A673 (cell line): ENCODE data around the gene FOXO4. TPM values are rescaled to one million over a fixed set of nuclear protein-coding genes. Genes with fewer than 3 reads are reported as not detected.

ENCODE experiments used
- BruUV-seq: library from RNA; stranded (reverse); fragments of 400-500 nt; replicated peaks from 2 replicates; lab custom pipeline; 2021; lab: Mats Ljungman, UMichigan
- CTCF ChIA-PET: fragments of 300-600 bp; sonication (Branson Sonifier 250); formaldehyde crosslinking; loops from one replicate; lab custom pipeline; 2022; ENCODE audit warnings: antibody characterized with exemption; lab: Charles Lee
- POLR2A ChIA-PET: fragments of 300-600 bp; sonication (Branson Sonifier 250); formaldehyde crosslinking; loops from one replicate; lab custom pipeline; 2022; ENCODE audit warnings: antibody characterized with exemption; ENCODE audit not compliant: low non-redundant PET; lab: Charles Lee
- DNase-seq: peaks from one replicate; pipeline ENCODE4 v3.0.0-alpha.2; 2015; ENCODE audit warnings: low spot score
- H3K27ac ChIP-seq: fragments of 200-600 bp; sonication (generic); 2 replicates; pipeline ENCODE4 v1.5.1; 2016; ENCODE audit warnings: mixed run types, low read depth, mild to moderate bottlenecking, mixed read lengths, antibody characterized with exemption, low read length; ENCODE audit not compliant: poor library complexity, severe bottlenecking
- H3K27me3 ChIP-seq: fragments of 200-600 bp; sonication (generic); replicated peaks from 2 replicates; pipeline ENCODE4 v1.6.1; 2017; ENCODE audit warnings: mixed run types, low read depth, mild to moderate bottlenecking, mixed read lengths, antibody characterized with exemption, low read length; ENCODE audit not compliant: insufficient read depth, poor library complexity
- H3K36me3 ChIP-seq: fragments of 200-600 bp; sonication (generic); 2 replicates; pipeline ENCODE4 v1.6.1; 2016; ENCODE audit warnings: mixed run types, mild to moderate bottlenecking, mixed read lengths, antibody characterized with exemption, low read length; ENCODE audit not compliant: insufficient read depth, poor library complexity, severe bottlenecking
- H3K4me1 ChIP-seq: fragments of 200-600 bp; sonication (generic); 2 replicates; pipeline ENCODE4 v1.6.1; 2017; ENCODE audit warnings: mixed run types, mild to moderate bottlenecking, mixed read lengths, antibody characterized with exemption, low read length; ENCODE audit not compliant: insufficient read depth, poor library complexity, severe bottlenecking
- H3K4me3 ChIP-seq: fragments of 200-600 bp; sonication (generic); 2 replicates; pipeline ENCODE4 v1.5.1; 2016; ENCODE audit warnings: low read depth, mixed run types, mild to moderate bottlenecking, mixed read lengths, low read length; ENCODE audit not compliant: poor library complexity, severe bottlenecking
- H3K9me3 ChIP-seq: fragments of 200-600 bp; sonication (generic); 2 replicates; pipeline ENCODE4 v1.6.1; 2016; ENCODE audit warnings: mixed run types, low read depth, mild to moderate bottlenecking, mixed read lengths, antibody characterized with exemption, low read length; ENCODE audit not compliant: poor library complexity, severe bottlenecking
- EZH2 ChIP-seq: fragments of 200-600 bp; sonication (generic); IDR thresholded peaks from 2 replicates; pipeline ENCODE4 v1.6.1; 2017; ENCODE audit warnings: borderline replicate concordance, low read depth, mild to moderate bottlenecking, mixed read lengths, antibody characterized with exemption, low read length; ENCODE audit not compliant: poor library complexity, severe bottlenecking
- intact Hi-C: fragments of 100-400 bp; cut with micrococcal nuclease; formaldehyde crosslinking; loops from one replicate; pipeline ENCODE4 v1.10.0; 2022; ENCODE audit not compliant: unreplicated experiment
- total RNA-seq: library from RNA; stranded (reverse); gene quantifications from 2 replicates; pipeline ENCODE4 v1.2.3, GENCODE V29; 2021
- TF ChIP-seq, protein P1 (sequence below): fragments of 300-800, 200-600 bp; sonication (generic); conservative IDR thresholded peaks from 2 replicates; pipeline ENCODE4 v1.5.1; 2017; ENCODE audit warnings: low read depth, mild to moderate bottlenecking, antibody characterized with exemption, low read length, moderate library complexity, mixed read lengths

The FOXO4 gene
- total RNA-seq, 1 experiment from 2014 or later: 7.0 TPM

DNA sequence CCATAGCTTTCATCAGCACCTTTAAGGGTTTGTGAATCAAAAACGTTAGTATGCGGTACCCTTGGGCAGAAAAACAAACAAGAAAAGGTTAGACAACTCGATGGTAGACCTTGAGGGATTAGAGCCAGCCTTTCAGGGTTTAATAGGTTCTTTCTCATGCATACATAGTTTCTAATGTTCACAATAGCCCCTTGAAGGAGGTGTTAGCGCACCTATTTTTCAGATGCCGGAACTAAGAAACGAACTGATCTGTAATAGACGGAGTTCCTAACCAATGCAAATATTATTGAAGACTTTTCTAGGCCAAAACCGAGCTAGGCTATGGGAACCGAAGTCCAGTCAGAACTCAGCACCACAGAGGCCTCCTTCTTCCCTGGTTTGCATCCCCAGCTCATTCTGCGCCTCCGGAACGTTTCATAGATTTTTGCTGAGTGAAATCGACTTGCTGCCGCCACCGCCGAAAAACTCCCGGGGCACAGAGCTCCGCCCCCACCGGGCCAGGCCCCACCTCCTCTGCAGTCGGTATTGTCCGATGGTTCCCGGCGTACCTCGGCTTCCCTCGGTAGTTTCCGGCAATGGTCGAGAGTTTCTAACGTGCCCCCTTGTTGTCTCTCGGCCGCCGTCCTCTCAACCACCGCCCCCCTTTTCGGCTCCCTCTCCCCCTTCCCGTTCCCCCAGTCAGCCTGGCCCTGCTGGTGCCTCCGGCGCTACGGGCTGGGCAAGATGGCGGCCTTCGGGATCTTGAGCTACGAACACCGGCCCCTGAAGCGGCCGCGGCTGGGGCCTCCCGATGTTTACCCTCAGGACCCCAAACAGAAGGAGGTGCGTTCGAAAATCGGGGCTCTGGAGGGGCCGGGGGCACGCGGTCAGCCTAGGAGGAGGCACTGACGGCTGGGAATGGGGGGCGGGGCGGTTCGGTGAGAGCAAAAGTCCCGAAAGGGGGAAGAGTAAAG lies 22.7 kb downstream of the FOXO4 start, which contains the start of gene MED12:
Gene MED12, plus strand, starts transcription at position 565 of the 953 bp plus-strand sequence. Its CDS starts 159 bp downstream, at position 724.
- peak; percentile 85 for DNase-seq
- Histone ChIP-seq H3K27ac (peak within 1 kb of the TSS; percentile 85), H3K9me3 (no peaks in the 10 kb centered on the region), H3K4me1 (no peaks in the 10 kb centered on the region), H3K27me3 (no peaks in the 10 kb centered on the region), H3K4me3 (peak within 1 kb of the TSS; percentile 62), H3K36me3 (peaks cover 26% of the 10 kb centered on the region)
- ChIA-PET CTCF (interaction anchor here (0.5 kb wide), 1 partner anchor 12 kb away, joined by 4 read pairs; no protein-coding TSS in a partner anchor), POLR2A (interaction anchor here (0.5 to 0.8 kb wide), 2 partner anchors 17 to 133 kb away, joined by 3 to 6 read pairs; no protein-coding TSS in a partner anchor)
- intact Hi-C loops: no loop called here
- TF ChIP-seq EZH2: no peak
- TF ChIP-seq, protein P1, sequence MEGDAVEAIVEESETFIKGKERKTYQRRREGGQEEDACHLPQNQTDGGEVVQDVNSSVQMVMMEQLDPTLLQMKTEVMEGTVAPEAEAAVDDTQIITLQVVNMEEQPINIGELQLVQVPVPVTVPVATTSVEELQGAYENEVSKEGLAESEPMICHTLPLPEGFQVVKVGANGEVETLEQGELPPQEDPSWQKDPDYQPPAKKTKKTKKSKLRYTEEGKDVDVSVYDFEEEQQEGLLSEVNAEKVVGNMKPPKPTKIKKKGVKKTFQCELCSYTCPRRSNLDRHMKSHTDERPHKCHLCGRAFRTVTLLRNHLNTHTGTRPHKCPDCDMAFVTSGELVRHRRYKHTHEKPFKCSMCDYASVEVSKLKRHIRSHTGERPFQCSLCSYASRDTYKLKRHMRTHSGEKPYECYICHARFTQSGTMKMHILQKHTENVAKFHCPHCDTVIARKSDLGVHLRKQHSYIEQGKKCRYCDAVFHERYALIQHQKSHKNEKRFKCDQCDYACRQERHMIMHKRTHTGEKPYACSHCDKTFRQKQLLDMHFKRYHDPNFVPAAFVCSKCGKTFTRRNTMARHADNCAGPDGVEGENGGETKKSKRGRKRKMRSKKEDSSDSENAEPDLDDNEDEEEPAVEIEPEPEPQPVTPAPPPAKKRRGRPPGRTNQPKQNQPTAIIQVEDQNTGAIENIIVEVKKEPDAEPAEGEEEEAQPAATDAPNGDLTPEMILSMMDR: no peak
- no TSS peak for BruUV-seq

DNA sequence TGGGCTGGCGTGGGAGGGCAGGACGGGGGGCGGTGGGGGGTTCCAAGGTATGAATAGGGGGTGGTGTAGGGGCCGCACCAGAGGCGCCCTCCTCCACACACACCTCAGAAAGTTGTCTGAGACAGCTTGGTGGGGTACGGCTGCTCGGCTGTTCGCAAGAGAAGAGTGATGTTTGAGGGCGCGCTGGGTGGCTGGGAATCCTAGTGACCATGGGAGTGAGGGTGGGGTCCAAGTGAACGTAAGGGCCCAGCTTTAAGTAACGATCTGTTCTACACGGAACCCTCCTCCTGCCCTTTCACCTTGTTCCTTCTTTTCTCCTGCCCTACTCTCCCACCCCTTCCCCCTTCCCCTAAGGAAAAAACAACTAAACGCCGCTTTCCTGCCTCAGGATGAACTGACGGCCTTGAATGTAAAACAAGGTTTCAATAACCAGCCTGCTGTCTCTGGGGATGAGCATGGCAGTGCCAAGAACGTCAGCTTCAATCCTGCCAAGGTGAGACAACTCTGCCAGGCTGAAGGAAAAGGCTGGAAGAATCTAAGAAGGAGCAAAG lies 23.4 kb downstream of the FOXO4 start:
- CTCF ChIA-PET: no interaction called here
- intact Hi-C loops: no loop called here
- H3K4me3 ChIP-seq: peak overlapping the region; percentile 62
- H3K4me1 ChIP-seq: no peaks in the 10 kb centered on the region
- no TSS peak for BruUV-seq
- POLR2A ChIA-PET: interaction anchor here (0.5 to 0.8 kb wide), 2 partner anchors 18 to 133 kb away, joined by 3 to 6 read pairs; no protein-coding TSS in a partner anchor
- H3K36me3 ChIP-seq: peaks cover 27% of the 10 kb centered on the region
- H3K27me3 ChIP-seq: no peaks in the 10 kb centered on the region
- H3K9me3 ChIP-seq: no peaks in the 10 kb centered on the region
- TF ChIP-seq, protein P1: no peak
- no peak for TF ChIP-seq EZH2
- H3K27ac ChIP-seq: peak overlapping the region; percentile 85
- no peak for DNase-seq

DNA sequence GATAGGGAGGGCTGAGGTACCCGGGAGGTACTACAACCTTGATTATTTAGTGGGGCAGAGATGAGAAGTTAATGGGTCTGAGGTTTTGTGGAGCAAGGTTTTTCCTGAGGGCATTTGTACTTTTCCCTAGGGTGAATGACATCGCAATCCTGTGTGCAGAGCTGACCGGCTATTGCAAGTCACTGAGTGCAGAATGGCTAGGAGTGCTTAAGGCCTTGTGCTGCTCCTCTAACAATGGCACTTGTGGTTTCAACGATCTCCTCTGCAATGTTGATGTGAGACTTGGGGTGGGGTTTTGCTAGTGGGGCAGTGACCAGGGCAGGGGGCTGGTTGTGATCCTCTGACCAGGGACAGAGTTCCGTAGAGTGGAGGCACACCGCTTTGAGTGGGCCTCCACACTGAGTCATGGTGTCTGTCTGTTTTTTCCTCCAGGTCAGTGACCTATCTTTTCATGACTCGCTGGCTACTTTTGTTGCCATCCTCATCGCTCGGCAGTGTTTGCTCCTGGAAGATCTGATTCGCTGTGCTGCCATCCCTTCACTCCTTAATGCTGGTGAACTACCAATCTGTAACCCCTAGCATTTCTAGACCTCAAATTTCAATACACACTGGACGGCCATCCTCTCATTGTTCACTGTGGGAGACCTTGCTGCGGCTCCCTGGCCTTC lies 32.6 kb downstream of the FOXO4 start:
- H3K4me1 ChIP-seq: no peaks in the 10 kb centered on the region
- no peaks in the 10 kb centered on the region for H3K9me3 ChIP-seq
- H3K4me3 ChIP-seq: no peak overlapping the region
- DNase-seq: no peak
- POLR2A ChIA-PET: interaction anchor here (0.6 kb wide), 1 partner anchor 102 kb away, joined by 6 read pairs; no protein-coding TSS in a partner anchor
- no peak overlapping the region for H3K27ac ChIP-seq
- CTCF ChIA-PET: interaction anchor here (0.6 kb wide), 1 partner anchor 65 kb away, joined by 3 read pairs; no protein-coding TSS in a partner anchor
- TF ChIP-seq EZH2: no peak
- TF ChIP-seq, protein P1: no peak
- no peaks in the 10 kb centered on the region for H3K27me3 ChIP-seq
- peaks cover 32% of the 10 kb centered on the region for H3K36me3 ChIP-seq
- intact Hi-C loops: no loop called here
- no TSS peak for BruUV-seq
